Uterus (tissue), 4 donors: ENCODE measurements around the gene PDK1. TPM values are rescaled to one million over a fixed set of nuclear protein-coding genes. Genes with fewer than 3 reads are reported as not detected.

Source experiments
- DNase-seq, 2 donors: peaks; one replicate each; pipeline ENCODE4 v3.0.0-alpha.2; 2019 to 2020
- H3K27ac ChIP-seq, 2 donors: fragments of 200-600 bp; sonication (generic); 1 replicate in 1 of 2; 2 replicates in 1 of 2; pipeline ENCODE4 v1.5.1; 2016 to 2018
- H3K27me3 ChIP-seq, 2 donors: fragments of 200-600 bp; sonication (generic); one replicate each; pipeline ENCODE4 v1.5.1; 2018 to 2019; ENCODE audit warnings: control low read depth in 1 of 2
- H3K36me3 ChIP-seq, 2 donors: fragments of 200-600 bp; sonication (generic); one replicate each; pipeline ENCODE4 v1.5.1; 2019; ENCODE audit warnings: control low read depth in 1 of 2
- H3K4me1 ChIP-seq, 2 donors: fragments of 200-600 bp; sonication (generic); one replicate each; pipeline ENCODE4 v1.5.1; 2018 to 2019; ENCODE audit warnings: control low read depth in 1 of 2
- H3K4me3 ChIP-seq, 2 donors: fragments of 200-600 bp; sonication (generic); 1 replicate in 1 of 2; 2 replicates in 1 of 2; pipeline ENCODE4 v1.5.1; 2018 to 2019; ENCODE audit warnings: mild to moderate bottlenecking in 1 of 2
- H3K9me3 ChIP-seq, 2 donors: fragments of 200-600 bp; sonication (generic); one replicate each; pipeline ENCODE4 v1.5.1; 2019; ENCODE audit warnings: control low read depth in 1 of 2
- POLR2A ChIP-seq, 2 donors: fragments of 450-650 bp; IDR thresholded peaks; one replicate each; pipeline ENCODE4 v1.6.1; 2016; ENCODE audit warnings: antibody characterized with exemption in 2 of 2, mild to moderate bottlenecking in 1 of 2, moderate library complexity in 1 of 2
- intact Hi-C: fragments of 100-400 bp; cut with DNase I; formaldehyde crosslinking; loops from one replicate; pipeline ENCODE4 v1.15.1; 2023; ENCODE audit warnings: low total_unique reads
- total RNA-seq, 4 donors: library from RNA; depleted of rRNA in 3 of 4; stranded (reverse); fragments of >200 nt in 3 of 4; gene quantifications; one replicate each; pipeline versions ENCODE4 v1.1.0 to v1.2.4, GENCODE V29; 2014 to 2023
- TF ChIP-seq, protein P1 (sequence below), 4 experiments: fragments of 200-600 bp in 2 of 4; fragments of 450-650 bp in 2 of 4; sonication (generic) in 2 of 4; IDR thresholded peaks; one replicate each; pipeline ENCODE4 v1.5.1; 2016 to 2019; ENCODE audit warnings: antibody characterized with exemption in 4 of 4, mild to moderate bottlenecking in 2 of 4, moderate library complexity in 1 of 4
- donor health status: DM: yes; HTN: yes; CAD: no.

The PDK1 gene
- total RNA-seq, 4 donors from 2014 or later, result 1.5 to 42.4 (median 20.1) TPM

GRCh38 chr2:172571245-172571644 lies 15.4 kb downstream of the PDK1 start:
- peaks cover 0 to 4% of the 10 kb centered on the region in 2 donors for H3K9me3 ChIP-seq
- no peak for TF ChIP-seq POLR2A (IDR thresholded peaks at IDR 0.05)
- TF ChIP-seq, protein P1, sequence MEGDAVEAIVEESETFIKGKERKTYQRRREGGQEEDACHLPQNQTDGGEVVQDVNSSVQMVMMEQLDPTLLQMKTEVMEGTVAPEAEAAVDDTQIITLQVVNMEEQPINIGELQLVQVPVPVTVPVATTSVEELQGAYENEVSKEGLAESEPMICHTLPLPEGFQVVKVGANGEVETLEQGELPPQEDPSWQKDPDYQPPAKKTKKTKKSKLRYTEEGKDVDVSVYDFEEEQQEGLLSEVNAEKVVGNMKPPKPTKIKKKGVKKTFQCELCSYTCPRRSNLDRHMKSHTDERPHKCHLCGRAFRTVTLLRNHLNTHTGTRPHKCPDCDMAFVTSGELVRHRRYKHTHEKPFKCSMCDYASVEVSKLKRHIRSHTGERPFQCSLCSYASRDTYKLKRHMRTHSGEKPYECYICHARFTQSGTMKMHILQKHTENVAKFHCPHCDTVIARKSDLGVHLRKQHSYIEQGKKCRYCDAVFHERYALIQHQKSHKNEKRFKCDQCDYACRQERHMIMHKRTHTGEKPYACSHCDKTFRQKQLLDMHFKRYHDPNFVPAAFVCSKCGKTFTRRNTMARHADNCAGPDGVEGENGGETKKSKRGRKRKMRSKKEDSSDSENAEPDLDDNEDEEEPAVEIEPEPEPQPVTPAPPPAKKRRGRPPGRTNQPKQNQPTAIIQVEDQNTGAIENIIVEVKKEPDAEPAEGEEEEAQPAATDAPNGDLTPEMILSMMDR (IDR thresholded peaks at IDR 0.05), result no peak
- no peak for DNase-seq
- intact Hi-C loops, result no loop called here
- no peaks in the 10 kb centered on the region for H3K36me3 ChIP-seq
- H3K27me3 ChIP-seq, result no peaks in the 10 kb centered on the region
- no peak overlapping the region for H3K4me3 ChIP-seq
- H3K4me1 ChIP-seq, result no peaks in the 10 kb centered on the region
- H3K27ac ChIP-seq, result no peak overlapping the region

GRCh38 chr2:172572981-172573380 lies 17.1 kb downstream of the PDK1 start:
- Histone ChIP-seq H3K9me3 (peaks cover 0 to 14% of the 10 kb centered on the region in 2 donors), H3K4me3 (no peak overlapping the region), H3K27ac (no peak overlapping the region), H3K36me3 (peaks cover 0 to 5% of the 10 kb centered on the region in 2 donors), H3K27me3 (no peaks in the 10 kb centered on the region), H3K4me1 (no peaks in the 10 kb centered on the region)
- DNase-seq, result no peak
- intact Hi-C loops, result no loop called here
- no peak for TF ChIP-seq POLR2A (IDR thresholded peaks at IDR 0.05)
- TF ChIP-seq, protein P1 (IDR thresholded peaks at IDR 0.05), result no peak

DNA sequence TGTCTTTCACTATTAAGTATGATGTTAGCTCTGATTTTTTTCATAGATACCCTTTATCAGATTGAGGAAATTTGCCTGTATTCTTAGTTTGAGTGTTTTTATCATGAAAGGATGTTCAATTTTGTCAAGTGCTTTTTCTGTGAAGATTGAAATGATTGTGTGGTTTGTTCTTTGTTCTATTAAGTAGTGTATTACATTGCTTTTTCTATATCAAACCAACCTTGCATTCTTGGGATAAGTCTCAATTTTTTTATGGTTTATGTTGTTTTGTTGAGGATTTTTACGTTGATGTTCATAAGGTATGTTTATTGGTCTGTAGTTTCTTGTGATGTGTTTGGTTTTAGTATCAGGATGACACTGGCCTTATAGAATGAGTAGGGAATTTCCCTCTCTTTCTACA lies 19.1 kb downstream of the PDK1 start:
- H3K27ac ChIP-seq, result no peak overlapping the region
- DNase-seq, result no peak
- no peak for TF ChIP-seq POLR2A (IDR thresholded peaks at IDR 0.05)
- TF ChIP-seq, protein P1 (IDR thresholded peaks at IDR 0.05), result no peak
- peaks cover 0 to 19% of the 10 kb centered on the region in 2 donors for H3K9me3 ChIP-seq
- H3K4me1 ChIP-seq, result no peaks in the 10 kb centered on the region
- H3K27me3 ChIP-seq, result no peaks in the 10 kb centered on the region
- intact Hi-C loops, result no loop called here
- H3K36me3 ChIP-seq, result peaks cover 0 to 5% of the 10 kb centered on the region in 2 donors
- H3K4me3 ChIP-seq, result no peak overlapping the region

- Histone ChIP-seq H3K27me3 (no peaks in the 10 kb centered on the region), H3K4me3 (no peak overlapping the region), H3K36me3 (peaks cover 0 to 5% of the 10 kb centered on the region in 2 donors), H3K27ac (no peak overlapping the region), H3K4me1 (no peaks in the 10 kb centered on the region), H3K9me3 (peaks cover 0 to 19% of the 10 kb centered on the region in 2 donors)
- no peak for DNase-seq
- TF ChIP-seq POLR2A (IDR thresholded peaks at IDR 0.05), result no peak
- TF ChIP-seq, protein P1 (IDR thresholded peaks at IDR 0.05), result no peak
- intact Hi-C loops, result no loop called here
Measured at GRCh38 chr2:172578054-172578453, 22.2 kb downstream of the PDK1 start.

DNA sequence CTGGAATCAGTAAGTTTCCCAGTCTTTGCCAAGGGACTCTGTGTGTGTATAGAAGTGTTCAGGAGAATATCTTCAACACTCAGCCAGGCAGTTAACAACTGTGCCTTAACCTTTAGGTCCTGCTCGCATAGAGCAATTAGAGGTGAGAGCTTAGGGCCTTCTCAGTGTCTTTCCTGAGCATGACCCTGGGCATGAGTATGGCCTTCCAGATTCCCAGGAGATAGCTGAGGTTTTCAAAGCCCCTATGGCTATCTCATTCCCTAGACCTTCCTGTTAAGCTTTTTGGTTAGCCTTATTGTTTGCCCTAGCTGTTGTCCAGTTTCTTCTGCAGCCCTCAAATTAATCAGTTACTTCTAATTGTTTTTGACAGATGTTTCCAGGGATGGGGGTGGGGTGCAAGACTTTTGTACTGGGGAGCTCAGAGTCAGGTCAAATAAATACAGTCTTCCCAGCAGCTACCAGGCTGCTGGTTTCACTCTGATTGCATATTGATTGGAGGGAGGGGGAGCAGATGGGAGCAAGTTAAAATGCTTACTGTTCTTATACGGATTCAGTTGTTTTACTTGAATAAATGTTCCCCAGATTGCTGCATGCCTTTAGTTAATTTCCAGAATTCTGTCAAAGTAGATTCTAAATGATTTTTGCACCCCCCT lies 23.1 kb downstream of the PDK1 start:
- H3K9me3 ChIP-seq, result peaks cover 0 to 19% of the 10 kb centered on the region in 2 donors
- no peak for DNase-seq
- H3K36me3 ChIP-seq, result peaks cover 0 to 5% of the 10 kb centered on the region in 2 donors
- TF ChIP-seq, protein P1 (IDR thresholded peaks at IDR 0.05), result no peak
- TF ChIP-seq POLR2A (IDR thresholded peaks at IDR 0.05), result no peak
- no peaks in the 10 kb centered on the region for H3K27me3 ChIP-seq
- H3K27ac ChIP-seq, result no peak overlapping the region
- no peaks in the 10 kb centered on the region for H3K4me1 ChIP-seq
- intact Hi-C loops, result no loop called here
- H3K4me3 ChIP-seq, result no peak overlapping the region
